Mesothelial cell of epicardium (in vitro differentiated cells): ENCODE measurements around the gene TRPV3. TPM values are rescaled to one million over a fixed set of nuclear protein-coding genes. Genes with fewer than 3 reads are reported as not detected.

Experiments used
- DNase-seq, 2 experiments: peaks; one replicate each; pipeline ENCODE4 v3.0.0; 2021; ENCODE audit warnings: low spot score in 2 of 2; ENCODE audit not compliant: unreplicated experiment in 2 of 2
- H3K27ac Mint-ChIP-seq: 2 replicates; pipeline ENCODE4 v1.8.0; 2021; ENCODE audit warnings: mixed read lengths
- H3K27me3 Mint-ChIP-seq: 2 replicates; pipeline ENCODE4 v1.8.0; 2021; ENCODE audit warnings: low read depth, mixed read lengths
- H3K36me3 Mint-ChIP-seq: 2 replicates; pipeline ENCODE4 v1.8.0; 2021; ENCODE audit warnings: mixed read lengths
- H3K4me1 Mint-ChIP-seq: 2 replicates; pipeline ENCODE4 v1.8.0; 2021; ENCODE audit warnings: mixed read lengths
- H3K4me3 Mint-ChIP-seq: 2 replicates; pipeline ENCODE4 v1.8.0; 2021; ENCODE audit warnings: mild to moderate bottlenecking, moderate library complexity, mixed read lengths
- H3K9me3 Mint-ChIP-seq: 2 replicates; pipeline ENCODE4 v1.8.0; 2021; ENCODE audit warnings: mixed read lengths
- total RNA-seq: library from RNA; stranded (reverse); gene quantifications from 3 replicates; pipeline ENCODE4 v1.2.1, GENCODE V29; 2021
- TF ChIP-seq, protein P1 (sequence below): fragments of 200-600 bp; sonication (generic); IDR thresholded peaks from one replicate; pipeline ENCODE4 v1.5.0; 2021; ENCODE audit warnings: antibody characterized with exemption; ENCODE audit not compliant: unreplicated experiment

TRPV3 gene
- total RNA-seq, 1 donor from 2014 or later = 3.6 TPM

GRCh38 chr17:3573246-3574100 is 15.9 kb upstream of the TRPV3 start:
- no peak overlapping the region for H3K4me3 Mint-ChIP-seq
- TF ChIP-seq, protein P1, sequence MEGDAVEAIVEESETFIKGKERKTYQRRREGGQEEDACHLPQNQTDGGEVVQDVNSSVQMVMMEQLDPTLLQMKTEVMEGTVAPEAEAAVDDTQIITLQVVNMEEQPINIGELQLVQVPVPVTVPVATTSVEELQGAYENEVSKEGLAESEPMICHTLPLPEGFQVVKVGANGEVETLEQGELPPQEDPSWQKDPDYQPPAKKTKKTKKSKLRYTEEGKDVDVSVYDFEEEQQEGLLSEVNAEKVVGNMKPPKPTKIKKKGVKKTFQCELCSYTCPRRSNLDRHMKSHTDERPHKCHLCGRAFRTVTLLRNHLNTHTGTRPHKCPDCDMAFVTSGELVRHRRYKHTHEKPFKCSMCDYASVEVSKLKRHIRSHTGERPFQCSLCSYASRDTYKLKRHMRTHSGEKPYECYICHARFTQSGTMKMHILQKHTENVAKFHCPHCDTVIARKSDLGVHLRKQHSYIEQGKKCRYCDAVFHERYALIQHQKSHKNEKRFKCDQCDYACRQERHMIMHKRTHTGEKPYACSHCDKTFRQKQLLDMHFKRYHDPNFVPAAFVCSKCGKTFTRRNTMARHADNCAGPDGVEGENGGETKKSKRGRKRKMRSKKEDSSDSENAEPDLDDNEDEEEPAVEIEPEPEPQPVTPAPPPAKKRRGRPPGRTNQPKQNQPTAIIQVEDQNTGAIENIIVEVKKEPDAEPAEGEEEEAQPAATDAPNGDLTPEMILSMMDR = no peak
- no peaks in the 10 kb centered on the region for H3K4me1 Mint-ChIP-seq
- H3K9me3 Mint-ChIP-seq = no peaks in the 10 kb centered on the region
- DNase-seq = no peak
- H3K27ac Mint-ChIP-seq = no peak overlapping the region
- H3K27me3 Mint-ChIP-seq = no peaks in the 10 kb centered on the region
- peaks cover 13% of the 10 kb centered on the region for H3K36me3 Mint-ChIP-seq

DNA sequence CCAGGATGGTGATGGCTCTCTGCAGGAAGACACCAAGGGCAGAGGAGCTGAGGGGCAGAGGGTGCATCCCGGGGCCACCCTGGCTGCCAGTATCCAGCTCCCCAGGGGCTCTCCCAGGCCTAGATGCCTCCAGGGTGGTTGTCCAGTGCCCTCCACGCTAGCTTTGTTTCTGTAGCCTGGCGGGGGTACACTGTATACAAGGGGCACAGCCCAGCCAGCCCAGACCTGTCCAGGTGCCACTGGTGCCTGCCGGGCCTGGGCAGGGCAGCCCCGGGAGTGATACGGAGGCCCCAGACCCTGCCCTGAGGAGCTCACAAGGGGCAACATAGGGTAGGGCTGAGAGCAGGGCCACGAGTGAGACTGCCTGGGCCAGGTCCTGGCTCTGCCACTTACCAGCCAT is 14.6 kb upstream of the TRPV3 start:
- Mint-ChIP-seq H3K9me3 (no peaks in the 10 kb centered on the region), H3K27ac (no peak overlapping the region), H3K36me3 (peaks cover 19% of the 10 kb centered on the region), H3K4me1 (no peaks in the 10 kb centered on the region), H3K4me3 (no peak overlapping the region), H3K27me3 (no peaks in the 10 kb centered on the region)
- TF ChIP-seq, protein P1 = no peak
- DNase-seq = no peak

- H3K36me3 Mint-ChIP-seq = peaks cover 19% of the 10 kb centered on the region
- H3K27me3 Mint-ChIP-seq = no peaks in the 10 kb centered on the region
- TF ChIP-seq, protein P1 = no peak
- H3K27ac Mint-ChIP-seq = no peak overlapping the region
- DNase-seq = no peak
- no peaks in the 10 kb centered on the region for H3K9me3 Mint-ChIP-seq
- no peaks in the 10 kb centered on the region for H3K4me1 Mint-ChIP-seq
- no peak overlapping the region for H3K4me3 Mint-ChIP-seq
Observed at GRCh38 chr17:3571043-3571900, 13.7 kb upstream of the TRPV3 start.

DNA sequence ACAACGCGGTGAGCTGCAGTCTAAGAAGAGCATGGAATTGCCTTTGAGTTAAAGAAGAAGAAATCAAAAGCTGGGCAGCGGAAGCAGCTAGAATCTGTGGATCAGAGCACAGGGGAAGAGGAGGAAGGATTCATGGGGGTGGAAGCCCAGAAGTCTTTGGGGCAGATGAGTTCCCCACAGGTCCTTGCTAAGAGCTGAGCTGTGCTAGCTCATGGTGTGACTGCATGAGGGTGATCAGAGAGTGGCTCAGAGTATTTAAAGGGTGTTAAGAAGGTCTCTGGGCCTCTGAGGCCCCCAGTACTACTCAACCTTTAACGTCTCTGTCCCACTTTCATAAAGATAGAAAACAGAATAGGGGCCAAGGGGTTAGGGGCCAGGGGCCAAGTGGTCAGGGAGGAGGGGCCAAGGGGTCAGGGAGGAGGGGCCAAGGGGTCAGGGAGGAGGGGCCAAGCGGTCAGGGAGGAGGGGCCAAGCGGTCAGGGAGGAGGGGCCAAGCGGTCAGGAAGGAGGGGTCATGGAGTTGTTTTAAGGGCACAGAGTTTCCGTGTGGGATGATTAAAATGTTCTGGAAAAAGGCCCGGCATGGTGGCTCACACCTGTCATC is 12.0 kb upstream of the TRPV3 start:
- Mint-ChIP-seq H3K4me1 (no peaks in the 10 kb centered on the region), H3K36me3 (peaks cover 23% of the 10 kb centered on the region), H3K4me3 (no peak overlapping the region), H3K27ac (no peak overlapping the region), H3K27me3 (no peaks in the 10 kb centered on the region), H3K9me3 (peaks cover 5% of the 10 kb centered on the region)
- TF ChIP-seq, protein P1 = no peak
- DNase-seq = no peak

- H3K4me1 Mint-ChIP-seq = no peaks in the 10 kb centered on the region
- no peak overlapping the region for H3K27ac Mint-ChIP-seq
- H3K9me3 Mint-ChIP-seq = peaks cover 5% of the 10 kb centered on the region
- H3K27me3 Mint-ChIP-seq = no peaks in the 10 kb centered on the region
- DNase-seq = no peak
- TF ChIP-seq, protein P1 = no peak
- no peak overlapping the region for H3K4me3 Mint-ChIP-seq
- H3K36me3 Mint-ChIP-seq = peaks cover 25% of the 10 kb centered on the region
Observed at GRCh38 chr17:3566551-3566950, 8.9 kb upstream of the TRPV3 start.
